C4-2B (cell line): ENCODE results near the gene ARID3C.

Experiments
- CTCF ChIP-seq: fragments of 450-650 bp; conservative IDR thresholded peaks from 2 replicates; pipeline ENCODE4 v1.5.1; 2017; ENCODE audit warnings: mild to moderate bottlenecking
- ZFX ChIP-seq: fragments of 450-650 bp; IDR thresholded peaks from 2 replicates; pipeline ENCODE4 v1.6.1; 2017

GRCh38 chr9:34669809-34670562 lies 41.1 kb upstream of the ARID3C start:
- no peak for TF ChIP-seq CTCF
- no peak for TF ChIP-seq ZFX
